GM21825 (cell line): ENCODE measurements around the gene LSM2.

Experiments
- ATAC-seq: cut with Tn5 transposase; IDR thresholded peaks from one replicate; pipeline ENCODE4 v1.9.1; 2021; ENCODE audit warnings: mild to moderate bottlenecking, moderate library complexity; ENCODE audit not compliant: unreplicated experiment

Gene LSM2

GRCh38 chr6:31752739-31753319 is 53.9 kb downstream of the LSM2 start:
- no peak for ATAC-seq

GRCh38 chr6:31750411-31751022 is 56.2 kb downstream of the LSM2 start:
- no peak for ATAC-seq

- no peak for ATAC-seq
Measured at GRCh38 chr6:31749301-31750036, 57.3 kb downstream of the LSM2 start.
